Bladder microvascular endothelial cell (primary cell): ENCODE data around the gene WSB1. TPM values are rescaled to one million over a fixed set of nuclear protein-coding genes. Genes with fewer than 3 reads are reported as not detected.

Experiments
- total RNA-seq: library from RNA; depleted of rRNA; stranded (reverse); fragments of >200 nt; gene quantifications from 2 replicates; pipeline ENCODE4 v1.2.3, GENCODE V29; 2014

WSB1 gene
- total RNA-seq: 229 and 750 TPM in 2 replicates

GRCh38 chr17:27293898-27294688 is at the start of gene WSB1:
TSS of gene WSB1 (plus strand) at chr17:27294114. CDS start at chr17:27294396, 282 bp downstream.

Other genes with a start within 250 kb of the WSB1 start
- 12.1 and 34.2 TPM in 2 replicates for gene KSR1, start 162.3 kb downstream of the WSB1 start, total RNA-seq